Measurements from ENCODE around the gene ATP2B3. TPM values are rescaled to one million over a fixed set of nuclear protein-coding genes. Genes with fewer than 3 reads are reported as not detected.

The ATP2B3 gene
- polyA plus RNA-seq, 4 donors = 0.30 to 0.36 TPM; not detected in 2

DNA sequence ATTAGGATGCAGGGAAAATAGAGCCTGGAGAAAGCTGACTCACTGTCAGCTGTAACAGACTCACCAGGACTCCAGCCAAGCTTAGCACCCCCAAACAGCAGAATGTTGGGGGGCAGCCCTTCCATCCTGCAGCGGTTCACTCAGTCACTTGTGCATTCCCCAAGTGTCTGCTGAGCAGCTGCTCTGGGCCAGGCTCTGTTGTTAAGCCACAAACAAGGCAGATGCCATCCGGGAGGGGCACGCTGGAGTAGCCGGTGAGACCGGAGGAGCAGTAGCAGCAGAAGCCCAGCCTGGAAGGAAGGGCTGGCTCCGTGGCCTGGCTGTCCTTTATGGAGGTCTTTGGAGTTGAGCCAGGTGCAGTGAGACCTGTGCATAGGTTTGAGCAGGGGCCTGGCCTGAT lies 59.5 kb downstream of the ATP2B3 start:
- DNase-seq (no peak), FAIRE-seq (no peak)
- H3K4me1 ChIP-seq (ENCODE audit: control insufficient read depth in 3 of 3, insufficient read depth in 2 of 3, low read depth in 1 of 3, low read length in 2 of 3) = peaks cover 0 to 4% (median 0%) of the 10 kb centered on the region in 3 donors
- H3K27ac ChIP-seq (ENCODE audit: low read depth in 1 of 3, low read length in 2 of 3) = no peak overlapping the region
- no peak overlapping the region for H3K4me3 ChIP-seq (ENCODE audit: low read depth in 1 of 3, low read length in 3 of 3)
- H3K27me3 ChIP-seq (ENCODE audit: control insufficient read depth in 3 of 3, insufficient read depth in 3 of 3, low read length in 3 of 3) = no peaks in the 10 kb centered on the region
- H3K36me3 ChIP-seq (ENCODE audit: control insufficient read depth in 3 of 3, insufficient read depth in 2 of 3, low read depth in 1 of 3, low read length in 3 of 3) = no peaks in the 10 kb centered on the region
- no peaks in the 10 kb centered on the region for H3K9me3 ChIP-seq (ENCODE audit: control insufficient read depth in 2 of 2, insufficient read depth in 1 of 2, low read depth in 1 of 2, low read length in 1 of 2)
- WGBS, 3 donors = 84 to 94% (median 90%) methylated on average over 6 of the region's 6 CpGs

DNA sequence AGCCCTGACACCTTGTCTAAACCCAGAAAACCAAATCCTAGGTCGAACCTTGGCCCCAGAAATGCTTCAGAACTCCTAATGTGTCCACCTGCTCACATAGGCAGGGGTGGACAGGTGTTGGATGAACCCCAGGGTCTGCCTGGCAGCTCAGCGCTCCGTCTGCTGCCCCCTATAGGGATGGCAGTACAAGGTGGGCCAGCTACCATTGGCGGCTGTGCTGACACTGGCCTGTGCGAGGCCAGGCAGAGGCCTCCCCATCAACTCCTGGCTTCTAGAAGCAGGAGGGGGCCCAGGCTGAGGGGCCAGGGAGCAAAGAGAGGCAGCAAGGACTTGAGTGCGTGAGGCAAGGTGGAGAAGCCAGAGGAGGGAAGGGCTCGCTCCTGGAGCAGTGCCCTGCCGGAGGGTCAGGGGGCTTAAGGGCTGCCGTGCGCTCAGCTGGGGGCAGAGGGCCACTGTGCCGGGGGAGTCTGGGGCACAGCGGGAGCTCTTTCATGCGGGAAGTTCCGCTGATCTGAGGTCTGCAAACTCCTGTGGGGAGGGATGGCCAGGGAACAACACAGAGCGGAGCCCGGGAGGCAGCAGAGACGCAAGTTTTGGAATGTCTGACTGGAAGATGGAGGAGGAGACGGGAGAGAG lies 60.9 kb downstream of the ATP2B3 start:
- FAIRE-seq = no peak
- Histone ChIP-seq H3K27me3 (ENCODE audit: control insufficient read depth in 3 of 3, insufficient read depth in 3 of 3, low read length in 3 of 3) (no peaks in the 10 kb centered on the region), H3K4me1 (ENCODE audit: control insufficient read depth in 3 of 3, insufficient read depth in 2 of 3, low read depth in 1 of 3, low read length in 2 of 3) (peaks cover 0 to 4% (median 0%) of the 10 kb centered on the region in 3 donors), H3K9me3 (ENCODE audit: control insufficient read depth in 2 of 2, insufficient read depth in 1 of 2, low read depth in 1 of 2, low read length in 1 of 2) (no peaks in the 10 kb centered on the region), H3K27ac (ENCODE audit: low read depth in 1 of 3, low read length in 2 of 3) (no peak overlapping the region), H3K4me3 (ENCODE audit: low read depth in 1 of 3, low read length in 3 of 3) (no peak overlapping the region), H3K36me3 (ENCODE audit: control insufficient read depth in 3 of 3, insufficient read depth in 2 of 3, low read depth in 1 of 3, low read length in 3 of 3) (no peaks in the 10 kb centered on the region)
- 75 to 88% (median 81%) methylated on average over 15 to 18 of the region's 18 CpGs for WGBS, 3 donors
- no peak for DNase-seq

DNA sequence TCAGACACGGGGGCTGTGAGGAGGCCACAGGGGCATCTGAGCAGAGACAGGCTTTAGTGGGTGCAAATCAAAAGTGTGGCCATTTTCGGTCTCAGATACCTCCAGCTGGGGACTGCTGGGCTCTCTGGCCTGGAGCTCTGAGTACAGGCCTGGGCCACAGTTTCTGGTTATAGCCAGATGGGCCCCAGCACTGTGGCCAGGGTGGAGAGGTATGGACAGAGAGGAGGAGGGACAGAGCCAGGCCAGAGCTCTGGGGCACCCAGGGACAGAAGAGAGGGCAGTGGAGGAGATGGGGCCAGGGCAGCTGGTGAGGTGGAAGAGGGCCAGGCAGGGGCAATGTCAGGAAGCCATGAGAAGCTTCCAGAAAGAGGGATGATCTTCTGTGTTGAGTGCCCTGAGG lies 61.4 kb downstream of the ATP2B3 start:
- DNase-seq (no peak), FAIRE-seq (no peak)
- Histone ChIP-seq H3K4me1 (ENCODE audit: control insufficient read depth in 3 of 3, insufficient read depth in 2 of 3, low read depth in 1 of 3, low read length in 2 of 3) (peaks cover 0 to 4% (median 0%) of the 10 kb centered on the region in 3 donors), H3K36me3 (ENCODE audit: control insufficient read depth in 3 of 3, insufficient read depth in 2 of 3, low read depth in 1 of 3, low read length in 3 of 3) (no peaks in the 10 kb centered on the region), H3K27ac (ENCODE audit: low read depth in 1 of 3, low read length in 2 of 3) (no peak overlapping the region), H3K27me3 (ENCODE audit: control insufficient read depth in 3 of 3, insufficient read depth in 3 of 3, low read length in 3 of 3) (no peaks in the 10 kb centered on the region), H3K9me3 (ENCODE audit: control insufficient read depth in 2 of 2, insufficient read depth in 1 of 2, low read depth in 1 of 2, low read length in 1 of 2) (no peaks in the 10 kb centered on the region), H3K4me3 (ENCODE audit: low read depth in 1 of 3, low read length in 3 of 3) (no peak overlapping the region)
- 71 to 100% (median 78%) methylated on average over 2 of the region's 2 CpGs for WGBS, 3 donors

DNA sequence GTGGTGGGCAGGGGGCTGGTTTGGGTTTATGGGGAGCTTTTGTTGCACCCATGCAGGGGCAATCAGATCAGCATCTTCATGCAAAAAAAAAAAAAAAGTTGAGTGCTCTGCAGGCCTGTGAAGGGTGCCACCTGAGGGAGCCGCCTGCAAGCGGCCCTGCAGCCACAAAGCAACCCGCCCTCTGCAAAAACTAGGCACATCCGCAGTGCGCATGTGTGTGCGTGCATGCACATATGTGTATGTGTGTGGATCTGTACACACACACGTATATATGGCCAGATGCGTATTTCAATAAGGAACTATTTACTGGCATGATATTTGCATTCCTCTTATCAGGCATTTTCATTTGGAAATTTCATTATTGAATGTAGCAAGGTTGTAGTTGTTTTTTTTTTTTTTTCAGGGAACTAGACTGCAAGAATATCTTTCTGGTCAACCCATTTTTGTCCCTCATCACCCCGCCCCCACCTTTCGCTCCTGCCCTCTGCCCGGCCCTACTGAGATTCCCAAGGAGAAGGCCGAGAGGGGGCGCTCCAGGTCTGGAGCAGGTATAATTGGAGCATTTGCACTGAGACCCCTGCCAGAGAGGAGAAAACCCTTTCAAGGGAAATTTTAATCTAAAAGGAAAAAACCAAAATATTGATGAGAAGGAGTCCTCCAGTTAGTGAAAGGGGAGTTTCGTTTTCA lies 63.4 kb downstream of the ATP2B3 start:
- Histone ChIP-seq H3K4me1 (ENCODE audit: control insufficient read depth in 3 of 3, insufficient read depth in 2 of 3, low read depth in 1 of 3, low read length in 2 of 3) (peaks cover 0 to 4% (median 0%) of the 10 kb centered on the region in 3 donors), H3K27me3 (ENCODE audit: control insufficient read depth in 3 of 3, insufficient read depth in 3 of 3, low read length in 3 of 3) (no peaks in the 10 kb centered on the region), H3K27ac (ENCODE audit: low read depth in 1 of 3, low read length in 2 of 3) (no peak overlapping the region), H3K36me3 (ENCODE audit: control insufficient read depth in 3 of 3, insufficient read depth in 2 of 3, low read depth in 1 of 3, low read length in 3 of 3) (no peaks in the 10 kb centered on the region), H3K9me3 (ENCODE audit: control insufficient read depth in 2 of 2, insufficient read depth in 1 of 2, low read depth in 1 of 2, low read length in 1 of 2) (no peaks in the 10 kb centered on the region), H3K4me3 (ENCODE audit: low read depth in 1 of 3, low read length in 3 of 3) (no peak overlapping the region)
- 57 to 76% (median 62%) methylated on average over 14 of the region's 14 CpGs for whole genome bisulfite sequencing, 3 donors
- FAIRE-seq (no peak), DNase-seq (no peak)

DNA sequence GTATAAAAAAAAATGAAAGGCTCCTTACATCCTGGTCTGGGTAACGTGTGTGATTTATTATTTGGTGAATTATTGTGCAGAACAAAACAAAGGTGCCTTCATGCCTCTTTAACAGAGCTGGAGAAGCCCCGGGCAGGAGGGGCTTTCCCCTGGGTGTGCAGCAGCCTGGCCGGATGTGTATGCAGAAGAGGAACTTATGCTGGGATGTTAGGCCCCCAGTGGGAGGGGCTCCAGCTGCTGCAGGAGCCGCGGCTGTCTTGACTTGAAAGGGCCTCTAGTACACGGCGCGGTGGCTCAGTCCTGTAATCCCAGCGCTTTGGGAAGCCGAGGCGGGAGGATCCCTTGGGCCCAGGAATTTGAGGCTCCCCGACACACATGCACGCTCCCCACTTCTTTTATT lies 65.5 kb downstream of the ATP2B3 start:
- Histone ChIP-seq H3K4me3 (ENCODE audit: low read depth in 1 of 3, low read length in 3 of 3) (no peak overlapping the region), H3K27ac (ENCODE audit: low read depth in 1 of 3, low read length in 2 of 3) (no peak overlapping the region), H3K36me3 (ENCODE audit: control insufficient read depth in 3 of 3, insufficient read depth in 2 of 3, low read depth in 1 of 3, low read length in 3 of 3) (peaks cover 0 to 12% (median 0%) of the 10 kb centered on the region in 3 donors), H3K9me3 (ENCODE audit: control insufficient read depth in 2 of 2, insufficient read depth in 1 of 2, low read depth in 1 of 2, low read length in 1 of 2) (no peaks in the 10 kb centered on the region), H3K27me3 (ENCODE audit: control insufficient read depth in 3 of 3, insufficient read depth in 3 of 3, low read length in 3 of 3) (no peaks in the 10 kb centered on the region), H3K4me1 (ENCODE audit: control insufficient read depth in 3 of 3, insufficient read depth in 2 of 3, low read depth in 1 of 3, low read length in 2 of 3) (no peaks in the 10 kb centered on the region)
- DNase-seq = peak in 1 of 2 donors; percentile 33
- FAIRE-seq = no peak
- 18 to 54% (median 50%) methylated on average over 13 of the region's 13 CpGs for WGBS, 3 donors

DNA sequence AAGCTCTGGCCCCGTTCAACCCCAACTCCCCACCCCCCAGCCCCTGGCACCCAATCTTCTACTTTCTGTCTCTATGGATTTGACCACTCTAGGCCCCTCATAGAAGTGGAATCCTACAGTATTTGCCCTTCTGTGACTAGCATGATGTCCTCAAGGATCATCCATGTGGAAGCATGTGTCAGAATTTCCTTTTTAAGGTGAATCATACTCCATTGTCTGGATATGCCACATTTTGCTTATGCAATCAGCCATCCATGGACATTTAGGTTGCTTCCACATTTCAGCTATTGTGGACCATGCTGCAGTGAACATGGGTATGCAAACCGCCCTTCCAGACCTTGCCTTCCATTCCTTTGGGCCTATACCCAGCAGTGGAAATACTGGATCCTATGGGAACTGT lies 66.0 kb downstream of the ATP2B3 start:
- 66 to 76% (median 72%) methylated on average over 2 of the region's 2 CpGs for WGBS, 3 donors
- FAIRE-seq (no peak), DNase-seq (no peak)
- H3K4me3 ChIP-seq (ENCODE audit: low read depth in 1 of 3, low read length in 3 of 3) = no peak overlapping the region
- no peaks in the 10 kb centered on the region for H3K27me3 ChIP-seq (ENCODE audit: control insufficient read depth in 3 of 3, insufficient read depth in 3 of 3, low read length in 3 of 3)
- no peaks in the 10 kb centered on the region for H3K9me3 ChIP-seq (ENCODE audit: control insufficient read depth in 2 of 2, insufficient read depth in 1 of 2, low read depth in 1 of 2, low read length in 1 of 2)
- no peak overlapping the region for H3K27ac ChIP-seq (ENCODE audit: low read depth in 1 of 3, low read length in 2 of 3)
- H3K36me3 ChIP-seq (ENCODE audit: control insufficient read depth in 3 of 3, insufficient read depth in 2 of 3, low read depth in 1 of 3, low read length in 3 of 3) = peaks cover 0 to 16% (median 0%) of the 10 kb centered on the region in 3 donors
- H3K4me1 ChIP-seq (ENCODE audit: control insufficient read depth in 3 of 3, insufficient read depth in 2 of 3, low read depth in 1 of 3, low read length in 2 of 3) = no peaks in the 10 kb centered on the region

DNA sequence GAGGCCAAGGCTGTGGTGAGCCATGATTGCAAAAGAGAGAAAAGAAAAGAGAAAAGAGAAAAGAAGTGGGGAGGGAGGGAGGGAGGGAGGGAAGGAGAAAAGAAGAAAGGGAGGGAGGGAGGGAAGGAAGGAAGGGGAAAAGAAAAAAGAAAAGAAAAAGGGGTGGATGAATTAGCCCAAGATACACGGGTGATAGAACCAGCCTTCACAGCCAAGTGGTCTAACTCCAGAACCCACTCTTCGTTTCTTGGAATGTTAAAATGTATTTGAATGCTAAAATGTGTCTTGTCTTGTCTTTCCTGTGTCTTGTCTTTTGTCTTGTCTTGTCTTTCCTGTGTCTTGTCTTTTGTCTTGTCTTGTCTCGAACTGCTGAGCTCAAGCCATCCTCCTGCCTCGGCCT lies 68.4 kb downstream of the ATP2B3 start:
- Histone ChIP-seq H3K9me3 (ENCODE audit: control insufficient read depth in 2 of 2, insufficient read depth in 1 of 2, low read depth in 1 of 2, low read length in 1 of 2) (no peaks in the 10 kb centered on the region), H3K4me3 (ENCODE audit: low read depth in 1 of 3, low read length in 3 of 3) (no peak overlapping the region), H3K27ac (ENCODE audit: low read depth in 1 of 3, low read length in 2 of 3) (no peak overlapping the region), H3K27me3 (ENCODE audit: control insufficient read depth in 3 of 3, insufficient read depth in 3 of 3, low read length in 3 of 3) (no peaks in the 10 kb centered on the region), H3K4me1 (ENCODE audit: control insufficient read depth in 3 of 3, insufficient read depth in 2 of 3, low read depth in 1 of 3, low read length in 2 of 3) (no peaks in the 10 kb centered on the region), H3K36me3 (ENCODE audit: control insufficient read depth in 3 of 3, insufficient read depth in 2 of 3, low read depth in 1 of 3, low read length in 3 of 3) (peaks cover 0 to 30% (median 0%) of the 10 kb centered on the region in 3 donors)
- FAIRE-seq = no peak
- 82 to 88% (median 85%) methylated on average over 4 of the region's 4 CpGs for WGBS, 3 donors
- no peak for DNase-seq

DNA sequence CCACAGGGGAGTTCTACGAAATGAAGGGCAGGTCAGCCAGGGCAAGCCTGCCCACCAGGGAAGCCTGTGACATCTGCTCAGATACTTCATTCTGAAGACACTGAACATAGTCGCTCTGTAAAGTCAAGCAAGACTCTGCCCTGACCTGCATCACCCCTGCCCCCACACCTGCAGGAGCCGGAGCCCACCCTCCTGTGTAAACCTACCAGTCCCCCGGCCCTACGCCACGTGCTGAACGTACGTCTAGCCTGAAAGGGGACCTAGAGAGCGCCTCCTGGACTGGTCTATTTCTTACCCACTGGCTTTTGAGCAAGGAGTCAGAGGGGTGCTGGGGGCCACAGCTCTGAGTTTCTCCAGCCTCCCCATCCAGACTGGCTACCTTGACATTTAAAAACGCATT lies 69.9 kb downstream of the ATP2B3 start:
- no peak for FAIRE-seq
- Histone ChIP-seq H3K36me3 (ENCODE audit: control insufficient read depth in 3 of 3, insufficient read depth in 2 of 3, low read depth in 1 of 3, low read length in 3 of 3) (peaks cover 0 to 45% (median under 1%) of the 10 kb centered on the region in 3 donors), H3K4me1 (ENCODE audit: control insufficient read depth in 3 of 3, insufficient read depth in 2 of 3, low read depth in 1 of 3, low read length in 2 of 3) (no peaks in the 10 kb centered on the region), H3K27ac (ENCODE audit: low read depth in 1 of 3, low read length in 2 of 3) (no peak overlapping the region), H3K4me3 (ENCODE audit: low read depth in 1 of 3, low read length in 3 of 3) (no peak overlapping the region), H3K27me3 (ENCODE audit: control insufficient read depth in 3 of 3, insufficient read depth in 3 of 3, low read length in 3 of 3) (no peaks in the 10 kb centered on the region), H3K9me3 (ENCODE audit: control insufficient read depth in 2 of 2, insufficient read depth in 1 of 2, low read depth in 1 of 2, low read length in 1 of 2) (no peaks in the 10 kb centered on the region)
- DNase-seq = no peak
- WGBS, 3 donors = 92 to 97% (median 95%) methylated on average over 10 of the region's 10 CpGs

All from small intestine (tissue), 7 donors.